Stimulated activated CD8-positive, alpha-beta memory T cell treated with anti-CD3 and anti-CD28 coated beads, Interleukin-7, amount 100 ng/mL, for 48 hours (primary cell): ENCODE results near the gene TMEM184A.
"Not testable (repeated sequence)": the region's sequence is repeated elsewhere in the genome, so short reads cannot be mapped to it uniquely, and the experiment has no call there.

Experiments
- DNase-seq, 2 donors: peaks; one replicate each; pipeline ENCODE4 v3.0.0-alpha.2; 2020; ENCODE audit warnings: low read depth in 1 of 2; ENCODE audit errors: extremely low read depth in 1 of 2

TMEM184A gene

GRCh38 chr7:1529383-1530116, 26.5 kb downstream of the TMEM184A start:
- no peak for DNase-seq

GRCh38 chr7:1526271-1526754, 29.7 kb downstream of the TMEM184A start:
- DNase-seq: no peak

GRCh38 chr7:1525409-1525808, 30.6 kb downstream of the TMEM184A start:
- DNase-seq: no peak

- no peak for DNase-seq
Measured at GRCh38 chr7:1523844-1524243, 32.2 kb downstream of the TMEM184A start.

GRCh38 chr7:1523208-1523607, 32.8 kb downstream of the TMEM184A start:
- no peak for DNase-seq

- DNase-seq: no peak
Measured at GRCh38 chr7:1521456-1521855, 34.5 kb downstream of the TMEM184A start.

- DNase-seq: no peak
Measured at GRCh38 chr7:1520539-1521234, 35.3 kb downstream of the TMEM184A start.

GRCh38 chr7:1519322-1519922, 36.6 kb downstream of the TMEM184A start:
- DNase-seq: not testable (repeated sequence)

- DNase-seq: no peak
Measured at GRCh38 chr7:1516586-1517251, 39.3 kb downstream of the TMEM184A start.

GRCh38 chr7:1515509-1515967, 40.5 kb downstream of the TMEM184A start:
- not testable (repeated sequence) for DNase-seq

GRCh38 chr7:1514995-1515401, 41.0 kb downstream of the TMEM184A start:
- no peak for DNase-seq

GRCh38 chr7:1514407-1514806, 41.6 kb downstream of the TMEM184A start:
- no peak for DNase-seq

GRCh38 chr7:1513657-1514095, 42.3 kb downstream of the TMEM184A start:
- no peak for DNase-seq

- DNase-seq: no peak
Measured at GRCh38 chr7:1512781-1513656, 43.0 kb downstream of the TMEM184A start.

GRCh38 chr7:1511444-1512422, 44.3 kb downstream of the TMEM184A start:
- DNase-seq: no peak

- no peak for DNase-seq
Measured at GRCh38 chr7:1510780-1511154, 45.2 kb downstream of the TMEM184A start.

GRCh38 chr7:1509226-1509625, 46.8 kb downstream of the TMEM184A start:
- DNase-seq: no peak

- no peak for DNase-seq
Measured at GRCh38 chr7:1508277-1508758, 47.7 kb downstream of the TMEM184A start.
